ENCODE results near the gene FBXW4.

Gene FBXW4

GRCh38 chr10:101647255-101647654 lies 47.7 kb downstream of the FBXW4 start:
- no peaks in the 10 kb centered on the region for H3F3A ChIP-seq (ENCODE audit: low read depth)
- no peak overlapping the region for H3K4me2 ChIP-seq (ENCODE audit: low read depth, low read length, poor library complexity, severe bottlenecking)
- no peaks in the 10 kb centered on the region for H3K9me2 ChIP-seq (replicated peaks; ENCODE audit: low read depth, low read length)
- no peak overlapping the region for H3K9ac ChIP-seq (ENCODE audit: low read depth, low read length, poor library complexity, severe bottlenecking)
- no peaks in the 10 kb centered on the region for H3K27me3 ChIP-seq (ENCODE audit: insufficient read depth, low read length, poor library complexity, severe bottlenecking)
- H3K79me2 ChIP-seq (ENCODE audit: insufficient read depth, low read length) = no peaks in the 10 kb centered on the region
- H3K36me3 ChIP-seq (ENCODE audit: insufficient read depth, low read length) = peaks cover 32% of the 10 kb centered on the region; the same call in 1 of the 2 replicates
- H2AFZ ChIP-seq (ENCODE audit: low read length) = no peak overlapping the region
- no peaks in the 10 kb centered on the region for H4K20me1 ChIP-seq (ENCODE audit: insufficient read depth, low read length, poor library complexity, severe bottlenecking)
- H3K4me1 ChIP-seq (ENCODE audit: insufficient read depth, low read length, poor library complexity, severe bottlenecking) = no peaks in the 10 kb centered on the region
- H3K9me3 ChIP-seq (ENCODE audit: insufficient read depth, low read depth, low read length) = no peaks in the 10 kb centered on the region
- TF ChIP-seq CTCF (conservative IDR thresholded peaks at IDR 0.05; ENCODE audit: low read length) (no peak), EZH2phosphoT487 (IDR thresholded peaks at IDR 0.05; ENCODE audit: borderline replicate concordance) (no peak)
- no peak overlapping the region for H3K4me3 ChIP-seq (ENCODE audit: low read length, poor library complexity, severe bottlenecking)

- H3K9ac ChIP-seq (ENCODE audit: low read depth, low read length, poor library complexity, severe bottlenecking) = no peak overlapping the region
- H2AFZ ChIP-seq (ENCODE audit: low read length) = no peak overlapping the region
- H3K9me2 ChIP-seq (replicated peaks; ENCODE audit: low read depth, low read length) = no peaks in the 10 kb centered on the region
- H3K4me3 ChIP-seq (ENCODE audit: low read length, poor library complexity, severe bottlenecking) = no peak overlapping the region
- H3K9me3 ChIP-seq (ENCODE audit: insufficient read depth, low read depth, low read length) = no peaks in the 10 kb centered on the region
- no peaks in the 10 kb centered on the region for H3F3A ChIP-seq (ENCODE audit: low read depth)
- TF ChIP-seq CTCF (conservative IDR thresholded peaks at IDR 0.05; ENCODE audit: low read length) (no peak), EZH2phosphoT487 (IDR thresholded peaks at IDR 0.05; ENCODE audit: borderline replicate concordance) (no peak)
- no peaks in the 10 kb centered on the region for H3K4me1 ChIP-seq (ENCODE audit: insufficient read depth, low read length, poor library complexity, severe bottlenecking)
- no peaks in the 10 kb centered on the region for H4K20me1 ChIP-seq (ENCODE audit: insufficient read depth, low read length, poor library complexity, severe bottlenecking)
- H3K4me2 ChIP-seq (ENCODE audit: low read depth, low read length, poor library complexity, severe bottlenecking) = no peak overlapping the region
- H3K79me2 ChIP-seq (ENCODE audit: insufficient read depth, low read length) = no peaks in the 10 kb centered on the region
- peaks cover 28% of the 10 kb centered on the region; the same call in 1 of the 2 replicates for H3K36me3 ChIP-seq (ENCODE audit: insufficient read depth, low read length)
- H3K27me3 ChIP-seq (ENCODE audit: insufficient read depth, low read length, poor library complexity, severe bottlenecking) = no peaks in the 10 kb centered on the region
Observed at GRCh38 chr10:101646364-101646763, 48.6 kb downstream of the FBXW4 start.

- Histone ChIP-seq H2AFZ (ENCODE audit: low read length) (no peak overlapping the region), H4K20me1 (ENCODE audit: insufficient read depth, low read length, poor library complexity, severe bottlenecking) (no peaks in the 10 kb centered on the region), H3K4me2 (ENCODE audit: low read depth, low read length, poor library complexity, severe bottlenecking) (no peak overlapping the region), H3K9ac (ENCODE audit: low read depth, low read length, poor library complexity, severe bottlenecking) (no peak overlapping the region), H3K36me3 (ENCODE audit: insufficient read depth, low read length) (peaks cover 28% of the 10 kb centered on the region; the same call in 1 of the 2 replicates), H3K27me3 (ENCODE audit: insufficient read depth, low read length, poor library complexity, severe bottlenecking) (no peaks in the 10 kb centered on the region), H3K9me2 (replicated peaks; ENCODE audit: low read depth, low read length) (no peaks in the 10 kb centered on the region), H3K9me3 (ENCODE audit: insufficient read depth, low read depth, low read length) (no peaks in the 10 kb centered on the region), H3K79me2 (ENCODE audit: insufficient read depth, low read length) (no peaks in the 10 kb centered on the region), H3F3A (ENCODE audit: low read depth) (no peaks in the 10 kb centered on the region), H3K4me1 (ENCODE audit: insufficient read depth, low read length, poor library complexity, severe bottlenecking) (no peaks in the 10 kb centered on the region), H3K4me3 (ENCODE audit: low read length, poor library complexity, severe bottlenecking) (no peak overlapping the region)
- no peak for TF ChIP-seq CTCF (conservative IDR thresholded peaks at IDR 0.05; ENCODE audit: low read length)
- TF ChIP-seq EZH2phosphoT487 (IDR thresholded peaks at IDR 0.05; ENCODE audit: borderline replicate concordance) = no peak
Observed at GRCh38 chr10:101645659-101646058, 49.3 kb downstream of the FBXW4 start.

Measured in Loucy (cell line).